Measurements from ENCODE around the gene CPS1. TPM values are rescaled to one million over a fixed set of nuclear protein-coding genes. Genes with fewer than 3 reads are reported as not detected.

CPS1 gene
- total and polyA plus RNA-seq, 2 of the 8 experiments (the other 6 are each of a cell fraction or from before 2014, with no cell fraction given), result 7.9 to 15.7 TPM

DNA sequence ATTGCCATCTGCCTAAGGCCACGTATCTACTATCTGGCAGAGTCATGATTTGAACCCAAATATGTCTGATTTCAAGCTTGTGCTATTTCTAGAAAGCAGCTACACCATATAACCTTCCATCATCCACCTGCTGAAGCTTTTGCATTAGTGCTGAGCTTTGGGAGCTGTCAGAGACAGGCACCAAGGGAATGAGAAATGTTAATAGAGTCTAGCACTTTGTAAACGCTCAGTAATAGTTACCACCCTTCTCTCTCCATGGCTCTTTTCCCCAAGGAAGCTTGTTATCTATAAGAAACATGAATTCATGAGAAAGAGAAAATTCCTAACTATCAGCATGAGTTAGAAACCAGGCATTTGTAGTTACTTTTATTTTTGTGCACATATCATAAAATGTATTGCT lies 151.5 kb downstream of the CPS1 start:
- no peak for DNase-seq (ENCODE audit: low read depth in 1 of 2, low spot score in 2 of 2)
- no peak overlapping the region for H4K5ac ChIP-seq (ENCODE audit: insufficient read length, low read depth, low read length)
- no peaks in the 10 kb centered on the region for H3K23me2 ChIP-seq (ENCODE audit: low read depth, low read length)
- H4K20me1 ChIP-seq (replicated peaks in 1 of 2; ENCODE audit: control insufficient read depth in 1 of 2, insufficient read depth in 2 of 2, low read length in 2 of 2), result no peaks in the 10 kb centered on the region
- no peak overlapping the region for H2BK20ac ChIP-seq (ENCODE audit: low read length)
- POLR2A ChIA-PET (ENCODE audit: partially characterized antibody), result no interaction called here
- no peak overlapping the region for H2AK5ac ChIP-seq (ENCODE audit: low read depth, low read length)
- no peaks in the 10 kb centered on the region for H3K27me3 ChIP-seq (replicated peaks in 1 of 4; ENCODE audit: control insufficient read depth in 3 of 4, extremely low read depth in 1 of 4, insufficient read depth in 3 of 4, low read length in 3 of 4)
- no peak overlapping the region for H2BK12ac ChIP-seq (ENCODE audit: low read depth, low read length)
- no peak overlapping the region for H3K4me3 ChIP-seq (ENCODE audit: extremely low read depth in 1 of 4, insufficient read depth in 2 of 4, low read depth in 3 of 4, low read length in 4 of 4)
- WGBS, 2 experiments (ENCODE audit: extremely low coverage in 1 of 2, insufficient coverage in 1 of 2, insufficient read length in 1 of 2, insufficient replicate concordance in 2 of 2, low coverage in 1 of 2, low lambda C conversion rate in 2 of 2, missing lambda C conversion rate in 1 of 2), result 96% methylated on average over 2 of the region's 2 CpGs; no CpG with 5 or more reads in 1 of the 2 experiments
- H3K79me1 ChIP-seq (ENCODE audit: low read depth, low read length), result no peaks in the 10 kb centered on the region
- H3K4ac ChIP-seq (replicated peaks; ENCODE audit: insufficient read length, low read depth, low read length), result no peak overlapping the region
- no peak overlapping the region for H3K18ac ChIP-seq (ENCODE audit: extremely low read depth, low read length)
- no peak overlapping the region for H3K27ac ChIP-seq (ENCODE audit: low read depth, low read length)
- no peak overlapping the region for H4K91ac ChIP-seq (replicated peaks; ENCODE audit: insufficient read length, low read length)
- TF ChIP-seq KDM1A (IDR thresholded peaks at IDR 0.05; ENCODE audit: borderline replicate concordance, low read length) (no peak), RNF2 (IDR thresholded peaks at IDR 0.05; ENCODE audit: borderline replicate concordance, low read depth, low read length, missing control alignments, poor library complexity, severe bottlenecking) (no peak), TEAD4 (IDR thresholded peaks at IDR 0.05; ENCODE audit: low read depth, low read length) (no peak), EGR1 (IDR thresholded peaks at IDR 0.05; ENCODE audit: borderline replicate concordance, low read depth, low read length) (no peak), PHF8 (conservative IDR thresholded peaks at IDR 0.05; ENCODE audit: low read depth, low read length) (no peak), RAD21 (IDR thresholded peaks at IDR 0.05 in 1 of 2, conservative IDR thresholded peaks at IDR 0.05 in 1 of 2; ENCODE audit: low read depth in 2 of 2, low read length in 2 of 2) (no peak), TCF12 (IDR thresholded peaks at IDR 0.05; ENCODE audit: low read depth, low read length) (no peak), RBBP5 (IDR thresholded peaks at IDR 0.05; ENCODE audit: borderline replicate concordance, low read depth, low read length) (no peak)
- TF ChIP-seq, protein P1, sequence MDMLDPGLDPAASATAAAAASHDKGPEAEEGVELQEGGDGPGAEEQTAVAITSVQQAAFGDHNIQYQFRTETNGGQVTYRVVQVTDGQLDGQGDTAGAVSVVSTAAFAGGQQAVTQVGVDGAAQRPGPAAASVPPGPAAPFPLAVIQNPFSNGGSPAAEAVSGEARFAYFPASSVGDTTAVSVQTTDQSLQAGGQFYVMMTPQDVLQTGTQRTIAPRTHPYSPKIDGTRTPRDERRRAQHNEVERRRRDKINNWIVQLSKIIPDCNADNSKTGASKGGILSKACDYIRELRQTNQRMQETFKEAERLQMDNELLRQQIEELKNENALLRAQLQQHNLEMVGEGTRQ (IDR thresholded peaks at IDR 0.05; ENCODE audit: low read length), result no peak
- TF ChIP-seq, protein P2, sequence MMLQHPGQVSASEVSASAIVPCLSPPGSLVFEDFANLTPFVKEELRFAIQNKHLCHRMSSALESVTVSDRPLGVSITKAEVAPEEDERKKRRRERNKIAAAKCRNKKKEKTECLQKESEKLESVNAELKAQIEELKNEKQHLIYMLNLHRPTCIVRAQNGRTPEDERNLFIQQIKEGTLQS (IDR thresholded peaks at IDR 0.05; ENCODE audit: insufficient read depth, low read depth, low read length), result no peak
- no peaks in the 10 kb centered on the region for H3K4me1 ChIP-seq (replicated peaks in 1 of 4; ENCODE audit: control insufficient read depth in 3 of 4, insufficient read depth in 4 of 4, low read length in 3 of 4)
- H3K9ac ChIP-seq (replicated peaks in 1 of 4; ENCODE audit: extremely low read depth in 1 of 4, low read depth in 3 of 4, low read length in 3 of 4), result no peak overlapping the region
- CTCF ChIA-PET (ENCODE audit: partially characterized antibody), result interaction anchor here (0.5 to 1.9 kb wide), 4 partner anchors 15 to 1828 kb away, joined by 3 to 7 read pairs (median 3); no protein-coding TSS in a partner anchor
- H2BK15ac ChIP-seq (ENCODE audit: low read length), result no peak overlapping the region
- FAIRE-seq, result no peak
- H3K36me3 ChIP-seq (ENCODE audit: control insufficient read depth in 2 of 4, insufficient read depth in 4 of 4, low read length in 3 of 4), result no peaks in the 10 kb centered on the region
- H3K56ac ChIP-seq (replicated peaks; ENCODE audit: insufficient read length, low read depth, low read length), result no peak overlapping the region
- no peak overlapping the region for H2BK120ac ChIP-seq (replicated peaks; ENCODE audit: low read depth, low read length)
- H3K14ac ChIP-seq (ENCODE audit: insufficient read length), result no peak overlapping the region
- H4K8ac ChIP-seq (ENCODE audit: extremely low read depth, insufficient read depth, low read length), result no peak overlapping the region
- H3K9me3 ChIP-seq (ENCODE audit: insufficient read depth in 2 of 2, low read depth in 1 of 2, low read length in 1 of 2), result no peaks in the 10 kb centered on the region
- no peak overlapping the region for H3K23ac ChIP-seq (ENCODE audit: insufficient read length)
- H2AFZ ChIP-seq (ENCODE audit: low read length), result no peak overlapping the region
- no peak overlapping the region for H2BK5ac ChIP-seq (ENCODE audit: low read depth, low read length)
- no peaks in the 10 kb centered on the region for H3K79me2 ChIP-seq (ENCODE audit: control insufficient read depth in 1 of 2, insufficient read depth in 2 of 2, low read length in 2 of 2)
- H3K4me2 ChIP-seq (ENCODE audit: insufficient read depth in 1 of 2, low read depth in 2 of 2, low read length in 2 of 2), result no peak overlapping the region
